Karpas-422 (cell line): Measurements from ENCODE around the gene ARSB. TPM values are rescaled to one million over a fixed set of nuclear protein-coding genes. Genes with fewer than 3 reads are reported as not detected.

Experiments
- DNase-seq: peaks from one replicate; pipeline ENCODE4 v3.0.0-alpha.2; 2015
- H2AFZ ChIP-seq: fragments of 200-600 bp; sonication (generic); 2 replicates; pipeline ENCODE4 v1.6.1; 2014; ENCODE audit warnings: antibody characterized with exemption, low read length, mixed read lengths
- H3K27ac ChIP-seq: fragments of 200-600 bp; sonication (generic); 2 replicates; pipeline ENCODE4 v1.5.1; 2014; ENCODE audit warnings: mild to moderate bottlenecking, low read length, moderate library complexity
- H3K27me3 ChIP-seq: fragments of 200-600 bp; sonication (generic); 2 replicates; pipeline ENCODE4 v1.6.1; 2014; ENCODE audit warnings: low read length, mixed read lengths
- H3K36me3 ChIP-seq: fragments of 200-600 bp; sonication (generic); 2 replicates; pipeline ENCODE4 v1.6.1; 2014; ENCODE audit warnings: low read length, mixed read lengths; ENCODE audit not compliant: insufficient read depth
- H3K4me1 ChIP-seq: fragments of 200-600 bp; sonication (generic); 2 replicates; pipeline ENCODE4 v1.6.1; 2014; ENCODE audit warnings: mild to moderate bottlenecking, low read length, mixed read lengths
- H3K4me2 ChIP-seq: fragments of 200-600 bp; sonication (generic); 2 replicates; pipeline ENCODE4 v1.6.1; 2014; ENCODE audit warnings: low read length, low read depth, mild to moderate bottlenecking; ENCODE audit not compliant: poor library complexity, severe bottlenecking
- H3K4me3 ChIP-seq: fragments of 200-600 bp; sonication (generic); 2 replicates; pipeline ENCODE4 v1.5.1; 2014; ENCODE audit warnings: mild to moderate bottlenecking, antibody characterized with exemption, low read length, mixed read lengths
- H3K79me2 ChIP-seq: fragments of 200-600 bp; sonication (generic); 2 replicates; pipeline ENCODE4 v1.6.1; 2014; ENCODE audit warnings: mild to moderate bottlenecking, low read length, mixed read lengths
- H3K9ac ChIP-seq: fragments of 200-600 bp; sonication (generic); 2 replicates; pipeline ENCODE4 v1.6.0; 2014; ENCODE audit warnings: low read length
- H3K9me2 ChIP-seq: fragments of 200-600 bp; sonication (generic), shearing (Covaris generic); replicated peaks from 2 replicates; pipeline ENCODE4 v1.6.0; 2014; ENCODE audit warnings: mild to moderate bottlenecking, low read length, moderate library complexity; ENCODE audit not compliant: insufficient read depth
- H3K9me3 ChIP-seq: fragments of 300-700, 200-600 bp; sonication (generic); 2 replicates; pipeline ENCODE4 v1.6.1; 2014; ENCODE audit warnings: low read length, mixed read lengths
- H4K20me1 ChIP-seq: fragments of 200-600 bp; sonication (generic); 2 replicates; pipeline ENCODE4 v1.6.1; 2014; ENCODE audit warnings: mild to moderate bottlenecking, antibody characterized with exemption, low read length, low read depth; ENCODE audit not compliant: insufficient read depth
- total RNA-seq: library from RNA; depleted of rRNA; stranded (reverse); fragments of >200 nt; shearing (Covaris generic); gene quantifications from 2 replicates; pipeline ENCODE4 v1.2.3, GENCODE V29; 2014; ENCODE audit warnings: low replicate concordance

Gene ARSB
- total RNA-seq, 1 experiment from 2014 or later = 10.8 TPM

DNA sequence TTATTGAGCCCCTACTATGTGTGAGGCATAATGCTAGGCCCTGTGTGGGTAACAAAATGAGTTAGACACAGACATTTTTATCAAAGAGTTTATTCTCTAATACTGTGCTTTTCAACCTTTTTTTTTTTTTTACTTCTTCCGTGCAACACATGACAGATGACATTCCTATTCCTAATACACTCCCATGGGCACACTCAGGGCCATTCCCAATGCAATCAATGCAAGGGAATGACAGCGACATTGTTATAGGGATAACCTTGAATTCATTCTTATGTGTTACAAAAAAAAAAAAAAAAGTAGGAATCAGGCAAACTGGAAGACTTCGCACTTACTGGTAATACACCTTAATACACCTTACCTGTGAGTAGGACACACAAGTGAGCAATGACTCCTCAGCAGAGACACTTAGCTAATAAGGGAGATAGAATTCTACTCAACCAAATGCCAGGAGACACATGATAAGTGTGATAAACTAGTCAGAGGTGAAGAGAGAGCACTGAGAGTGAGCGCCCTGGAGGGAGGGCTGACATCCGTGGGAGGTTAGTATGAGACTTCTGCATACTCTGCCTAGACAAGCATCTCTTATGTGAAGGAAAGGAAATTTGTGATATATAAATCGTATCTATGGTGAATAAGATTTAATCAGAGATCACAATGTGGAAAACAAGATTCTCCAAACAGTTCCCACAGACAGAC lies 21.0 kb upstream of the ARSB start:
- no peaks in the 10 kb centered on the region for H3K79me2 ChIP-seq
- no peaks in the 10 kb centered on the region for H3K9me3 ChIP-seq
- H3K4me1 ChIP-seq = no peaks in the 10 kb centered on the region
- H4K20me1 ChIP-seq = no peaks in the 10 kb centered on the region
- H3K9ac ChIP-seq = no peak overlapping the region
- no peak overlapping the region for H3K27ac ChIP-seq
- no peaks in the 10 kb centered on the region; the same call in 1 of the 2 replicates for H3K27me3 ChIP-seq
- H3K36me3 ChIP-seq = no peaks in the 10 kb centered on the region
- no peak overlapping the region for H2AFZ ChIP-seq
- no peak for DNase-seq
- H3K4me2 ChIP-seq = no peak overlapping the region
- no peak overlapping the region for H3K4me3 ChIP-seq
- H3K9me2 ChIP-seq = no peaks in the 10 kb centered on the region

DNA sequence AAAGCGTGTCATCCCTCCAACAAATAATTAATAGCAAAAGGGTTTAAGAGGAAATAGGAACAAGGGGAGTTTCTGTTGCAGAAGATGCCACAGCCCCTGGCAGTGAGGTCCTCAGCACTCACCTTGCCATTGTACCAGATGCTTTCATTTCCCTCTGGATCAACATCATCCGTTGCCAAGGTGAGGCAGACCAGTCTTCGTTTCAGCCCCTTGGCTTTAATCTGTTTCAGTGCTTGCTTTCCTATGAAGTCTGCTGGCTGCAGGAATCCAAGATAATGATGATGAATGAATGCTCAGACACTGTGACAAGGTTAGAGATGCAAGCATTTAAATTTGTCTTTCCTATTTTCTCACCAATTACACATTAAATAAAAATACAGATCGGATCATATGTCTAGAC lies 20.0 kb upstream of the ARSB start:
- Histone ChIP-seq H3K9me3 (no peaks in the 10 kb centered on the region), H2AFZ (no peak overlapping the region), H4K20me1 (no peaks in the 10 kb centered on the region), H3K4me1 (no peaks in the 10 kb centered on the region), H3K4me3 (no peak overlapping the region), H3K4me2 (no peak overlapping the region), H3K9me2 (no peaks in the 10 kb centered on the region), H3K36me3 (no peaks in the 10 kb centered on the region), H3K9ac (no peak overlapping the region), H3K79me2 (no peaks in the 10 kb centered on the region), H3K27me3 (no peaks in the 10 kb centered on the region; the same call in 1 of the 2 replicates), H3K27ac (no peak overlapping the region)
- DNase-seq = no peak

DNA sequence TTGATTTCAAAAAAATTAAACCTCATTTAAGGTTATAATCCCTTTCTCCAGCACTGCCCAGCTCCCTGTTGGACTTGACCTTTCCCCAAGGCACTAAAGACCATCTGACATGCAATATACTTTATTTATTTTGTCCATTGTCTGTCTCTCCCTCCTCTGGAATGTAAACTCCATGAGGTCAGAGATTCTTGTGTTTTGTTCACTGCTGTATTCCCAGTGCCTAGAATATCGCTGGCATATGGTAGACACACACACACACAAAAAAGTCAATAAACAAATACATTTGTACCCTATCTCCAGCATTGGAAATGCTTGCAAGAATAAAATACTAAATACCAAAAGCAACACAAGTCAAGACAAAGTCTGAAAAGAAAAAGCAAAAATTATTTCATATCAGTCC lies 17.3 kb upstream of the ARSB start:
- Histone ChIP-seq H3K4me2 (no peak overlapping the region), H3K4me3 (no peak overlapping the region), H4K20me1 (no peaks in the 10 kb centered on the region), H3K9ac (no peak overlapping the region), H3K4me1 (no peaks in the 10 kb centered on the region), H3K9me3 (no peaks in the 10 kb centered on the region), H3K36me3 (no peaks in the 10 kb centered on the region), H3K9me2 (no peaks in the 10 kb centered on the region), H2AFZ (no peak overlapping the region), H3K27ac (no peak overlapping the region), H3K27me3 (no peaks in the 10 kb centered on the region; the same call in 1 of the 2 replicates), H3K79me2 (no peaks in the 10 kb centered on the region)
- no peak for DNase-seq

DNA sequence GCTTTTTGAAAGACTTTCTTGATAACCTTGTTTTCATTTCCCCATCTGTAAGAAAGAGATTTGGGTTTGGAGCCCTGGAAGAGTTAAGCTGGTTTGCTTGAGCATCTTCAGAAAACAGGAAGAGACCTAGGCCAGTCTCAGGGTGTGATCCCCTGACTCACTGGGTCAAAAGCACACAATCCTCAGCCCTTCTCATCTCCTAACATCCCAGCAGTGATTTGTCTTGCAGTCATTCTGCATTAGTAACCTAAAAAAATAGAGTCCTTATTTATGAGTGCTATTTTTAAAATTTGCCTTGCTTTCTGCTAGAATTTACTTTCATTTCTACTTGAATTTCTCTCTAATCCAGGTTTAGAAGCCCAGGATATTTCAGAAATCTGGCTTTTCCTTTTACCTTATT lies 16.4 kb upstream of the ARSB start:
- H3K27ac ChIP-seq = no peak overlapping the region
- no peak overlapping the region for H3K4me3 ChIP-seq
- H3K9me2 ChIP-seq = no peaks in the 10 kb centered on the region
- H3K4me2 ChIP-seq = no peak overlapping the region
- no peak overlapping the region for H3K9ac ChIP-seq
- no peaks in the 10 kb centered on the region for H3K36me3 ChIP-seq
- no peaks in the 10 kb centered on the region for H3K4me1 ChIP-seq
- no peak overlapping the region for H2AFZ ChIP-seq
- no peak for DNase-seq
- no peaks in the 10 kb centered on the region; the same call in 1 of the 2 replicates for H3K27me3 ChIP-seq
- H4K20me1 ChIP-seq = no peaks in the 10 kb centered on the region
- H3K79me2 ChIP-seq = no peaks in the 10 kb centered on the region
- no peaks in the 10 kb centered on the region for H3K9me3 ChIP-seq

DNA sequence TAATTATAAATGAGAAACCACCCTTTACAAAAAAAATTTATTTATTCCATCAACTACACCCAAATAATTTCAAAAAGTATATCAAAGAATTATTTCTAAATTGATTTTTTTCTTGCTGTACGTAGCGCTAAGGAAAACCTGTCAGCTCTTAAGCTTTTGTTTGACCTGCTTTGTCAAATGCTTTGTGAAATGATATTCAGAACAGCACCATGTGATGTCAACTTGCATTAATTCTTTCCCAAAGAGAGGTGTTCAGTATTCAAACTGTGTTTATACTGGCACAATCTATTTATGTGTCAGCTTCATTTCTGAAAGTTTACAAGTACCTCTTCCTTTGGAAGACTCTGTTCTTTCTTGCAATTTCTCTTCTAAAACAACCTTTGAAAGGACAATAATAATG lies 12.0 kb upstream of the ARSB start:
- no peaks in the 10 kb centered on the region for H3K4me1 ChIP-seq
- H3K79me2 ChIP-seq = no peaks in the 10 kb centered on the region
- no peak overlapping the region for H3K27ac ChIP-seq
- no peaks in the 10 kb centered on the region for H3K36me3 ChIP-seq
- H3K9me2 ChIP-seq = no peaks in the 10 kb centered on the region
- H3K27me3 ChIP-seq = no peaks in the 10 kb centered on the region
- H3K9ac ChIP-seq = no peak overlapping the region
- H2AFZ ChIP-seq = no peak overlapping the region
- no peaks in the 10 kb centered on the region for H4K20me1 ChIP-seq
- DNase-seq = no peak
- no peaks in the 10 kb centered on the region for H3K9me3 ChIP-seq
- H3K4me3 ChIP-seq = no peak overlapping the region
- no peak overlapping the region for H3K4me2 ChIP-seq

DNA sequence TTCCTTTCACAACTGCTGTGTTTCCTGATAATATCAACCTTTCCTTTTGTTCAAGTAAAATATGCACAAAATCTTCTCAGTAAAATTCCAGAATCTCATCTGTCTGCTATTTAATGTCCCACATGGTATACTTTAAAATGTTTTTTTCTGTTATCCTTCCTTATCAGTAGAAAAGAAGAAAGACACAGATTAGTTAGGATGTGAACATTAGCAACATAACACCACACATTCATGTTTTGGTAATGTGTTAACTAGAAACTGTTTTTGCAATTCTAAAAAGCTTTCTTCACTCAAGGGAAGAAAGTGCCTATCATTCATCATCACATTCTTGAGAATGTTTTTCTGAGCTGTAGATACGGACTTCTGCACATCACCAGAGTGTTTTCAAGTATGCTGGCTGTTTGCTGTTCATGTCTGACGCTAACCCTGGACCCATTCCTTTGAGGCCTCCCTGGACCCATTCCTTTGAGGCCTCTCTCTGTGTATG lies 10.5 kb upstream of the ARSB start:
- no peak overlapping the region for H2AFZ ChIP-seq
- no peak overlapping the region for H3K27ac ChIP-seq
- no peaks in the 10 kb centered on the region for H3K9me2 ChIP-seq
- DNase-seq = no peak
- no peak overlapping the region for H3K4me3 ChIP-seq
- H3K4me1 ChIP-seq = no peaks in the 10 kb centered on the region
- no peaks in the 10 kb centered on the region for H4K20me1 ChIP-seq
- H3K9me3 ChIP-seq = no peaks in the 10 kb centered on the region
- H3K36me3 ChIP-seq = no peaks in the 10 kb centered on the region
- H3K4me2 ChIP-seq = no peak overlapping the region
- H3K27me3 ChIP-seq = no peaks in the 10 kb centered on the region
- no peak overlapping the region for H3K9ac ChIP-seq
- H3K79me2 ChIP-seq = no peaks in the 10 kb centered on the region

DNA sequence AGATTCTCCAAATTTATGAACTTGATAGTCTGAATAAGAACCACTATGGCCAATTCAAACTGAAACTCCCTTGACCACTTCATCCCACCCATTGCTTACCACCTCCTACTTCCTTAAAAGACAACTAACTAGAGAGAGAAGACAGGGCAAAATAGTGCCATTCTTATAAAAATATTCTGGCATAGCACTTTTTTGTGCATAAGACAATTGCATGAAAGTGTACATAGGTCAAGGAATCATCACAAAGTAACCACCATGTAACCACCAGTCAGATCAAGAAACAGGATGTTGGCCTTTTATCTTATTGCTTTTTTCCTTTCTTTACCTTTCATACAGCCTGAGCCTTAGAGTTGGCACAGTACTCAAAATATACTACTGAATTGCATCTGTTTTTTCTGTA lies 8.1 kb upstream of the ARSB start:
- Histone ChIP-seq H3K9me3 (no peaks in the 10 kb centered on the region), H3K27ac (no peak overlapping the region), H3K4me3 (no peak overlapping the region), H3K36me3 (no peaks in the 10 kb centered on the region), H3K9me2 (no peaks in the 10 kb centered on the region), H3K4me2 (no peak overlapping the region), H3K9ac (no peak overlapping the region), H4K20me1 (no peaks in the 10 kb centered on the region), H2AFZ (no peak overlapping the region), H3K27me3 (no peaks in the 10 kb centered on the region), H3K79me2 (no peaks in the 10 kb centered on the region), H3K4me1 (no peaks in the 10 kb centered on the region)
- DNase-seq = no peak

DNA sequence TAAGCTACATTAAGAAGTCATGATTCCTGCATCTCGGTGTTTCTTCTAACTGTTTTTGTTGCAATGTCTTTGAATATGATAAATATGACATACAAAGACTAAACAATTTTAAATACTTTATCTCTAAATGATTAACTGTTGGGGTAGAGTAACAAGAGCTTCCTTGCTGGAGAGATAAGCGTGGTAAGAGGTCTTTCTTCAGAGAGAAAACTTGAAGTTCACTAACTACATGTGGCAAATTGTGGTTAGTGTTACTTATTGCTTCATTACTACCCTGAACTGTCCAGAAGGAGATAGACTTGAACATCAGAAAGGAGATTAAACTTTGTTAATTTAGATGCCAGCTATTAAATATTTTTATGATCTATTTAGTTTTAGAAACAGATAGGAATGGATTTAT lies 7.0 kb upstream of the ARSB start:
- Histone ChIP-seq H3K4me1 (no peaks in the 10 kb centered on the region), H3K27ac (no peak overlapping the region), H3K9me2 (no peaks in the 10 kb centered on the region), H3K9ac (no peak overlapping the region), H2AFZ (no peak overlapping the region), H3K4me2 (no peak overlapping the region), H3K79me2 (no peaks in the 10 kb centered on the region), H4K20me1 (no peaks in the 10 kb centered on the region), H3K36me3 (no peaks in the 10 kb centered on the region), H3K4me3 (no peak overlapping the region), H3K9me3 (no peaks in the 10 kb centered on the region), H3K27me3 (no peaks in the 10 kb centered on the region)
- DNase-seq = no peak
